ENCODE results near the gene GEMIN4.
"Not testable (repeated sequence)": the region's sequence is repeated elsewhere in the genome, so short reads cannot be mapped to it uniquely, and the experiment has no call there.

The GEMIN4 gene

GRCh38 chr17:774313-774584 lies 22.2 kb upstream of the GEMIN4 start:
- DNase-seq, result no peak

GRCh38 chr17:773467-774312 lies 21.6 kb upstream of the GEMIN4 start:
- no peak for DNase-seq

- no peak for DNase-seq
These were observed 21.0 kb upstream of the GEMIN4 start for GRCh38 chr17:773016-773415.

- DNase-seq, result no peak
These were observed 15.0 kb upstream of the GEMIN4 start for GRCh38 chr17:767076-767475.

- DNase-seq, result no peak
These were observed 8.3 kb upstream of the GEMIN4 start for GRCh38 chr17:760371-760770.

- no peak for DNase-seq
These were observed 7.9 kb upstream of the GEMIN4 start for GRCh38 chr17:759964-760363.

GRCh38 chr17:756010-756567 lies 4.0 kb upstream of the GEMIN4 start:
- DNase-seq, result not testable (repeated sequence)

- not testable (repeated sequence) for DNase-seq
These were observed 3.4 kb upstream of the GEMIN4 start for GRCh38 chr17:755319-755961.

- no peak for DNase-seq
These were observed 1.4 kb upstream of the GEMIN4 start for GRCh38 chr17:753418-753817.

- DNase-seq, result no peak
These were observed 656 bp upstream of the GEMIN4 start for GRCh38 chr17:752620-753219.

GRCh38 chr17:751269-752001 lies 629 bp downstream of the GEMIN4 start:
- DNase-seq, result peak; percentile 46

- DNase-seq, result no peak
These were observed 1.5 kb downstream of the GEMIN4 start for GRCh38 chr17:750431-751037.

GRCh38 chr17:749359-749758 lies 2.7 kb downstream of the GEMIN4 start:
- DNase-seq, result not testable (repeated sequence)

- not testable (repeated sequence) for DNase-seq
These were observed 3.5 kb downstream of the GEMIN4 start for GRCh38 chr17:748604-749003.

GRCh38 chr17:746783-747629 lies 5.1 kb downstream of the GEMIN4 start:
- no peak for DNase-seq

GRCh38 chr17:746181-746580 lies 5.9 kb downstream of the GEMIN4 start:
- no peak for DNase-seq

GRCh38 chr17:745406-745805 lies 6.7 kb downstream of the GEMIN4 start:
- no peak for DNase-seq

GRCh38 chr17:744937-745336 lies 7.1 kb downstream of the GEMIN4 start:
- DNase-seq, result no peak

GRCh38 chr17:743139-743538 lies 8.9 kb downstream of the GEMIN4 start:
- DNase-seq, result no peak

GRCh38 chr17:742147-742793 lies 9.8 kb downstream of the GEMIN4 start:
- DNase-seq, result no peak
